Adipose tissue (tissue), 3 donors: ENCODE data around the gene TCF23. TPM values are rescaled to one million over a fixed set of nuclear protein-coding genes. Genes with fewer than 3 reads are reported as not detected.

ENCODE experiments used
- H3K27ac ChIP-seq: one replicate; pipeline ENCODE4 v1.5.1; 2013; ENCODE audit warnings: low read depth, low read length
- WGBS, 3 donors: extraction: QIAGEN DNeasy Blood & Tissue Kit; methylation state at CpG; one replicate each; pipeline ENCODE4 v1.1.7; 2013; 5-methylcytosine and 5-hydroxymethylcytosine counted together
- polyA plus RNA-seq, 3 donors: library from polyadenylated mRNA; stranded (reverse); fragments of 200-250 nt; gene quantifications; one replicate each; pipeline ENCODE4 v1.2.3, GENCODE V29; 2013
- donor health status: healthy with polysubstance abuse.
- donor health status: Bipolar disorder and iron deficiency.
- donor health status: healthy.

The TCF23 gene
- polyA plus RNA-seq, 3 donors: 0.01 to 0.22 (median 0.18) TPM

DNA sequence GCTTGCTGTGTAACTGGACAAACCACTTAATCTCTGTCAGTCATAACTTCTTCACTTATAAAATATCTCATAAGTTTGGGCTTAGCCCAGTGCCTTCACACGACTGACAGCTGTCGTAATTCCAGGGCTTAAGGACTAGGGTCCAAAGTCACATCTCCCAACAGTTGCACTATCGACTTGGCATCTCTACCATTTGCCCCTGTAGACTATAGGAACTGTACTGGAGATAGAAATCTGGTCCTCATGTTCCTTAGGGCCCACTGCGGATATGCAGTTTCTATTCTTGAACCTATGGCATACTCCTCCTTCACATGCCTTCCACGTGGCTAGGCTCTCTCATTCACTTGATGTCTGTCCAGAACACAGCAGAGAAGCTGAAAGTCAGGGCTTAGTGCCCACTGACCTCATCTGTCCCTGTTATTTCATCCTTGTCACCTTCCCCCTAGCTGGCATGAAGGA, 22.5 kb upstream of the TCF23 start:
- no peak overlapping the region for H3K27ac ChIP-seq
- 46 to 54% (median 53%) methylated on average over 5 of the region's 5 CpGs for WGBS, 3 donors

- no peak overlapping the region for H3K27ac ChIP-seq
Measured at GRCh38 chr2:27127883-27128667, 20.7 kb upstream of the TCF23 start.

GRCh38 chr2:27128668-27129571, 19.9 kb upstream of the TCF23 start:
- WGBS, 3 donors: 74 to 81% (median 75%) methylated on average over 11 of the region's 11 CpGs
- H3K27ac ChIP-seq: no peak overlapping the region

More at GRCh38 chr2:27127883-27128667, 20.7 kb upstream of the TCF23 start:
- 86 to 89% (median 88%) methylated on average over 9 of the region's 9 CpGs for WGBS, 3 donors

GRCh38 chr2:27130396-27130795, 18.4 kb upstream of the TCF23 start:
- H3K27ac ChIP-seq: no peak overlapping the region
- WGBS, 3 donors: 84 to 94% (median 90%) methylated on average over 10 of the region's 10 CpGs

- WGBS, 3 donors: 80 to 88% (median 87%) methylated on average over 11 of the region's 11 CpGs
Measured at GRCh38 chr2:27131429-27131828, 17.4 kb upstream of the TCF23 start.

GRCh38 chr2:27133195-27133875, 15.5 kb upstream of the TCF23 start:
- H3K27ac ChIP-seq: no peak overlapping the region
- 29 to 42% (median 40%) methylated on average over 14 of the region's 14 CpGs for WGBS, 3 donors

More at GRCh38 chr2:27131429-27131828, 17.4 kb upstream of the TCF23 start:
- H3K27ac ChIP-seq: no peak overlapping the region

GRCh38 chr2:27133905-27134780, 14.7 kb upstream of the TCF23 start, which contains the start of gene PREB:
TSS of gene PREB (minus strand) at chr2:27134636. CDS start at chr2:27134421, 215 bp downstream.
- 0 to 1% (median 0%) methylated on average over 75 to 86 of the region's 86 CpGs for WGBS, 3 donors
- no peak within 1 kb of the TSS for H3K27ac ChIP-seq

- H3K27ac ChIP-seq: no peak overlapping the region
- 53 to 55% (median 55%) methylated on average over 33 of the region's 33 CpGs for WGBS, 3 donors
Measured at GRCh38 chr2:27134781-27135477, 13.9 kb upstream of the TCF23 start.

DNA sequence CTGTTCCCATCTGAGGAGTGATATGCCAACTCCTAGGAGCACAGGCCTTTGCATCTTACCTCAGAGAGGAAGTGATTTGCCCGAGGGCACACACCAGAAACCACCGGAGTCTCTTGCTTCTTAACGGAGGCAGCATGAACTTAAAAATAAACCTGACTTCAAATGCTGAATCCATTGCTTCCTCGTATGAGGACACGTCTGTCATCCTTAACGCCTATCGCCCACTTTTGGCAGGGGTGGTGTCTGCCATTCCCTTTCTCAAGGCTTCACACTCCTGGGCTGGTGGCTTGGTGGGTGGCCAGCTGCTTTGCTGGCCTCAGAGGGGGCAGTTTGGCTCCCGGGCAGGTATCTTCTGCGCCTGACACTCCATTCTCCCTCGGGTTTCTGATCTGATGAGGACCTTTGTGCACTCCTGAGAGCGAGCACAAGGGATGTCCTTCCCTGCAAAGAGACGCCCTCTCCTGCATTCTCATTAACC, 13.3 kb upstream of the TCF23 start:
- H3K27ac ChIP-seq: no peak overlapping the region
- WGBS, 3 donors: 78 to 85% (median 82%) methylated on average over 12 of the region's 12 CpGs

DNA sequence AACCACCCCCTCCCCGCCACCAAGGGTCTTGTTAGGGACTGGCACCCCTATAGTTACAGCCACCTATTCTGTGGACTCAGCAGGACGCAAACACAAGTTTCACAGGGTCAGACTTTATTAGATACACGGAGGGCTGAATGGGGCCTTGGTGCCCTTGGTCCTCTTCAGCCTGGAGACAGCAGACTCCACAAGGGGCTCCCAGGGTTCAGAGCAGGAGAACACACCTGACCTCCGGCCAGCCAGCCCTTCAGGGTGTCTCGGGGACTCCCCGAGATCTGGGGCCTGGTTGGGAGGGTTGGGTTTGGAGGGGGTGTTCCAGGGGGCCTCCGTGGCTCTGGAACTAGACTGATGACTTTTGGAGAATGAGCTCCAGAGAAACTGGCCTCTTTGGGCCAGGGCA, 12.1 kb upstream of the TCF23 start:
- WGBS, 3 donors: 91 to 96% (median 92%) methylated on average over 7 of the region's 7 CpGs
- H3K27ac ChIP-seq: no peak overlapping the region

DNA sequence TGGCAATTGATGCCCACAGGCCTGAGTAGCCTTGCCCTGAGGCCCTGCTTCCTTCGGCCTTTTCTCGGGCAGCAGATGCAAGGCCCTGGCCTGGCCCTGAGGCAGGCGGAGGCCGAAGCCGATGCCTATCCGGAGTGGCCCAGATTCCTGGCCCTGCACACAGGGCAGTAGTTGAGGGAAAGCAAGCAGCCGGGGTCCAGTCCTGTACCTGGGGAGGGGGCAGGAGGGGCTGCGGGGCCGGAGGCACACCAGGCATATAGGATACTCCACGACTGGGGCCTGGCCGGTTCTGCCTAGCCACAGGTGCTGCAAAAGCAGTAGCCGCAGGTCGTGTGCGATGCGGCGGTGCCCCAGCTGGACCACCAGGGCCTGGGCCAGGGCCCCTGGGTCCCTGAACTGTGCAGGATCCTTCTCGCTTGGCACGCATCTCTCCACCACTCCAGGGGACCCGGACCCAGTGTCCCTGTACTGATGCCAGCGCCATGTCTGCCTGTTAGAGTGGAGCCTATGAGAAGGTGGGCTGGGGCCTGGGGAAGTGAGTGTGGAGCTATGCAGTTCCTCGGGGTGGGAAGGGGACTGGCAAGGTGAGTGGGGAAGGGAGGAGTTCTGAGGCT, 11.4 kb upstream of the TCF23 start:
- no peak overlapping the region for H3K27ac ChIP-seq
- WGBS, 3 donors: 88 to 94% (median 93%) methylated on average over 21 of the region's 21 CpGs

- H3K27ac ChIP-seq: no peak overlapping the region
- WGBS, 3 donors: 59 to 84% (median 83%) methylated on average over 7 of the region's 7 CpGs
Measured at GRCh38 chr2:27138111-27138510, 10.7 kb upstream of the TCF23 start.

GRCh38 chr2:27139310-27139709, 9.5 kb upstream of the TCF23 start, which contains the start of gene PRR30:
TSS of gene PRR30 (minus strand) at chr2:27139410. CDS start at chr2:27138329, 1,081 bp downstream.
- 67 to 83% (median 80%) methylated on average over 4 of the region's 4 CpGs for WGBS, 3 donors

DNA sequence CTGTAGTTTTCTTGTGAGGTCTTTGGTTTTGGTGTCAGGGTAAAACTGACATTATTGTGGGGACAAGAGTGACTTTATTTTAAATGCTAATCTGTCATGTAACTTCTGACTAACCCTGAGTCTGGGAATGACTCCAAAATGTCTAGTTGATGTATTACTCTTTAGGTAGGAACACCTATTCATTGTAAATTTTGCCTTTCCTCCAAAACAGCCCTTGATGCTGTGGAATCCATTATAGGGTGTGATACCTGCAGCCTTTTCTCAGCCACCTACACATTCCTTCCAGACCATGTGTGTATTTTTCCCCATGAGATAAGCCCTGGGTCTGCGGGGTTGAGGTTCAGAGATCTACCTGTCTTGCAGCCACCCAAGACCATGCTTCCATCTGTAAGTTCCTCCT, 5.5 kb upstream of the TCF23 start:
- no peak overlapping the region for H3K27ac ChIP-seq
- WGBS, 3 donors: 28 to 76% (median 65%) methylated on average over 1 of the region's 1 CpG

More at GRCh38 chr2:27139310-27139709, 9.5 kb upstream of the TCF23 start, which contains the start of gene PRR30:
- no peak within 1 kb of the TSS for H3K27ac ChIP-seq

- no peak overlapping the region for H3K27ac ChIP-seq
- 75 to 86% (median 82%) methylated on average over 2 of the region's 2 CpGs for WGBS, 3 donors
Measured at GRCh38 chr2:27145682-27146081, 3.1 kb upstream of the TCF23 start.

- H3K27ac ChIP-seq: no peak overlapping the region
- WGBS, 3 donors: 91 to 94% (median 94%) methylated on average over 8 of the region's 8 CpGs
Measured at GRCh38 chr2:27147935-27148334, 869 bp upstream of the TCF23 start.
